K562 (cell line): Measurements from ENCODE around the gene CGREF1. TPM values are rescaled to one million over a fixed set of nuclear protein-coding genes. Genes with fewer than 3 reads are reported as not detected.

ENCODE experiments used
- ATAC-seq: fragments of 200-7000 bp; cut with Tn5 transposase; 3 replicates; pipeline ENCODE4 v1.9.1; 2020; ENCODE audit warnings: moderate library complexity
- BruUV-seq: library from RNA; stranded (reverse); fragments of 400-500 nt; replicated peaks from 2 replicates; lab custom pipeline; 2021; lab: Mats Ljungman, UMichigan
- CTCF ChIA-PET: fragments of 300-600 bp; formaldehyde crosslinking; extraction: SDS; loops from one replicate; lab custom pipeline; 2021; ENCODE audit warnings: low intra/inter-chr PET ratio; lab: Yijun Ruan, JAX
- POLR2A ChIA-PET: fragments of 300-600, 350-650 bp; sonication (Branson Sonifier 250); formaldehyde crosslinking; extraction: SDS; loops from one replicate; lab custom pipeline; 2021; ENCODE audit warnings: antibody characterized with exemption, inconsistent platforms; lab: Yijun Ruan, JAX
- DNase-seq, 4 experiments: peaks; one replicate each; pipeline versions ENCODE4 v3.0.0 to v3.0.0-alpha.2; 2011 to 2018; ENCODE audit warnings: low spot score in 3 of 4, mixed read lengths in 3 of 4; ENCODE audit errors: extremely low read depth in 1 of 4
- FAIRE-seq: peaks from 2 replicates; lab custom pipeline; 2011; peaks lifted over from hg19 to GRCh38; lab: Jason Lieb, UNC
- H2AFZ ChIP-seq: 2 replicates; pipeline ENCODE4 v1.6.0; 2011; ENCODE audit warnings: low read depth, low read length, control low read depth, inconsistent platforms
- H3K27ac ChIP-seq: fragments of 200-600 bp; 3 replicates; pipeline ENCODE4 v1.8.0; 2011; ENCODE audit warnings: low read depth, mild to moderate bottlenecking, control low read depth, inconsistent platforms, low read length, moderate library complexity, mixed read lengths; ENCODE audit errors: extremely low read depth
- H3K27me3 ChIP-seq, 2 experiments: fragments of 300-600 bp in 1 of 2; 2 replicates in 1 of 2; 3 replicates in 1 of 2; pipeline versions ENCODE4 v1.6.0 to v1.8.0; 2011; ENCODE audit warnings: inconsistent platforms in 2 of 2, low read length in 2 of 2, mild to moderate bottlenecking in 1 of 2, mixed read lengths in 1 of 2, moderate library complexity in 1 of 2; ENCODE audit not compliant: control insufficient read depth in 2 of 2, insufficient read depth in 2 of 2
- H3K36me3 ChIP-seq: fragments of 300-600 bp; 3 replicates; pipeline ENCODE4 v1.8.0; 2011; ENCODE audit warnings: mild to moderate bottlenecking, low read length, inconsistent platforms; ENCODE audit not compliant: control insufficient read depth, insufficient read depth
- H3K4me1 ChIP-seq, 2 experiments: fragments of 200-600 bp in 1 of 2; replicated peaks in 1 of 2; 2 replicates in 1 of 2; 3 replicates in 1 of 2; pipeline versions ENCODE4 v1.5.1 to v1.8.0; 2011; ENCODE audit warnings: inconsistent platforms in 2 of 2, low read length in 2 of 2, mild to moderate bottlenecking in 1 of 2, mixed read lengths in 1 of 2, moderate library complexity in 1 of 2; ENCODE audit not compliant: control insufficient read depth in 2 of 2, insufficient read depth in 2 of 2
- H3K4me2 ChIP-seq: 2 replicates; pipeline ENCODE4 v1.6.1; 2011; ENCODE audit warnings: low read length, control low read depth, inconsistent platforms, mixed read lengths; ENCODE audit not compliant: insufficient read depth
- H3K4me3 ChIP-seq: fragments of 200-600 bp; sonication (generic), shearing (Covaris generic); 2 replicates; pipeline ENCODE4 v1.5.1; 2016; ENCODE audit warnings: control low read depth, inconsistent platforms
- H3K79me2 ChIP-seq: fragments of 200-600 bp; 3 replicates; pipeline ENCODE4 v1.8.0; 2011; ENCODE audit warnings: low read length, inconsistent platforms; ENCODE audit not compliant: control insufficient read depth, insufficient read depth
- H3K9ac ChIP-seq, 2 experiments: 2 replicates each; pipeline versions ENCODE4 v1.6.0 to v1.6.1; 2011; ENCODE audit warnings: low read depth in 2 of 2, low read length in 2 of 2, control low read depth in 1 of 2, inconsistent platforms in 1 of 2, mild to moderate bottlenecking in 1 of 2, mixed read lengths in 1 of 2; ENCODE audit not compliant: insufficient read depth in 1 of 2
- H3K9me1 ChIP-seq: one replicate; pipeline ENCODE4 v1.6.0; 2011; ENCODE audit warnings: inconsistent platforms, mild to moderate bottlenecking, low read length, moderate library complexity; ENCODE audit not compliant: control insufficient read depth, insufficient read depth
- H3K9me3 ChIP-seq: replicated peaks from 2 replicates; pipeline ENCODE4 v1.5.1; 2011; ENCODE audit warnings: low read depth, low read length, inconsistent platforms; ENCODE audit not compliant: control insufficient read depth, insufficient read depth
- H4K20me1 ChIP-seq: replicated peaks from 2 replicates; pipeline ENCODE4 v1.6.1; 2011; ENCODE audit warnings: low read length, inconsistent platforms, mixed read lengths; ENCODE audit not compliant: control insufficient read depth, insufficient read depth
- ESRRB ChIP-seq: fragments of 250-450 bp; sonication (Bioruptor Pico); IDR thresholded peaks from 2 replicates; pipeline ENCODE4 v1.5.0; 2020; ENCODE audit warnings: mild to moderate bottlenecking, moderate library complexity, borderline replicate concordance
- FUS ChIP-seq: fragments of 200-400 bp; formaldehyde crosslinking; optimal IDR thresholded peaks from 2 replicates; pipeline ENCODE3; 2017; ENCODE audit warnings: low read depth, low read length
- HNRNPK ChIP-seq: fragments of 200-400 bp; formaldehyde crosslinking; IDR thresholded peaks from one replicate; pipeline ENCODE4 v1.6.1; 2018; ENCODE audit warnings: mild to moderate bottlenecking, low read depth, low read length; ENCODE audit not compliant: poor library complexity, severe bottlenecking
- IFI16 ChIP-seq: fragments of 250-450 bp; sonication (Bioruptor Pico); IDR thresholded peaks from 2 replicates; pipeline ENCODE4 v2.1.2; 2022; ENCODE audit warnings: mild to moderate bottlenecking, inconsistent platforms
- KLF6 ChIP-seq: fragments of 250-450 bp; sonication (Bioruptor Pico); IDR thresholded peaks from 2 replicates; pipeline ENCODE4 v1.4.0; 2020; ENCODE audit warnings: mild to moderate bottlenecking, moderate library complexity, borderline replicate concordance
- RBM25 ChIP-seq: fragments of 200-400 bp; formaldehyde crosslinking; IDR thresholded peaks from 2 replicates; pipeline ENCODE4 v1.6.1; 2018; ENCODE audit warnings: low read length, low read depth, moderate library complexity; ENCODE audit not compliant: severe bottlenecking
- ZNF133 ChIP-seq: fragments of 250-450 bp; sonication (Bioruptor Pico); IDR thresholded peaks from 2 replicates; pipeline ENCODE4 v1.4.0; 2020; ENCODE audit warnings: mild to moderate bottlenecking
- ZNF134 ChIP-seq: fragments of 250-450 bp; sonication (Bioruptor Pico); conservative IDR thresholded peaks from 2 replicates; pipeline ENCODE4 v1.4.0; 2020
- ZNF445 ChIP-seq: fragments of 250-450 bp; sonication (Bioruptor Pico); IDR thresholded peaks from 2 replicates; pipeline ENCODE4 v1.4.0; 2020; ENCODE audit warnings: low read depth, mild to moderate bottlenecking, moderate library complexity
- WGBS: fragments of 100-300 bp; shearing (Covaris generic); methylation state at CpG from one replicate; pipeline ENCODE4 v1.1.6; 2016; ENCODE audit warnings: low coverage, mixed read lengths; ENCODE audit not compliant: insufficient coverage; ENCODE audit errors: missing lambda C conversion rate; 5-methylcytosine and 5-hydroxymethylcytosine counted together
- in situ Hi-C: fragments of 300-500 bp; cut with MboI; formaldehyde crosslinking; loops from 4 replicates; pipeline ENCODE4 v1.15.0; 2018; ENCODE audit warnings: inconsistent platforms, mixed read lengths
- intact Hi-C: fragments of 100-400 bp; cut with micrococcal nuclease; formaldehyde crosslinking; loops from 2 replicates; pipeline ENCODE4 v1.14.2; 2022
- polyA plus RNA-seq, 8 experiments: library from polyadenylated mRNA; depleted of rRNA in 4 of 8; stranded (reverse) in 5 of 8; unstranded in 3 of 8; fragments of >200 nt; fragmentation: Nextera tagmentation in 2 of 8; fragmentation: Illumina TruSeq in 1 of 8; extraction: Ambion mirVana in 2 of 8; extraction: Trizol in 1 of 8; gene quantifications; 2 replicates each; pipeline versions ENCODE4 v1.2.1 to v1.2.3, GENCODE V29; 2011 to 2014; ENCODE audit warnings: inconsistent platforms in 1 of 8, missing spikeins in 1 of 8
- total RNA-seq, 7 experiments: library from RNA; depleted of rRNA in 6 of 7; stranded (reverse); fragments of >200 nt in 6 of 7; fragmentation: Illumina TruSeq in 2 of 7; extraction: Trizol in 2 of 7; gene quantifications; 2 replicates each; pipeline versions ENCODE4 v1.2.1 to v1.2.3, GENCODE V29; 2011 to 2021; ENCODE audit warnings: low replicate concordance in 1 of 7
- TF ChIP-seq, protein P1 (sequence below), 2 experiments: fragments of 450-650 bp in 1 of 2; sonication (generic) in 1 of 2; formaldehyde crosslinking in 1 of 2; IDR thresholded peaks in 1 of 2; conservative IDR thresholded peaks in 1 of 2; 2 replicates each; pipeline versions ENCODE4 v1.6.1 to v1.8.1; 2016 to 2023; ENCODE audit warnings: mild to moderate bottlenecking in 2 of 2, moderate library complexity in 2 of 2, inconsistent platforms in 1 of 2, missing genetic modification reagents in 1 of 2

Gene CGREF1
- total and polyA plus RNA-seq, 9 of the 15 experiments (the other 6 are each of a cell fraction or from before 2014, with no cell fraction given) = 0.07 to 0.50 (median 0.37) TPM

DNA sequence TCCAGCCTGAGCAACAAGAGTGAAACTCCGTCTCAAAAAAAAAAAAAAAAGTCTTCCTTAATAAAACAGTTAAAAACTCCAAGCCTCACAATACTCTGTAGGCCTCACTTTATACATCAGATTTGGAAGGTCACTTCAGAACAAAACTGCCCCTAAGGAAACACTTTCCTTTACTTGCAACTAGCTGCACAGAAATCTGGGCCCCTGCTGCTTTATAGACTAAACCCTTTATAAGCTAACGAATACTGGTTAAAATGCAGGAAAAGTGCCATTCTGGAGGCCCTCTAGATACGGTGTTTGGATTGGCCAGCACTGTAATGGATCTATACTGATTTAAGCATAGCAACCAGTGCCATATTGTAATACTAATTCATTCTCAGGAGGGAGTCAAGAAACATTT, 6.2 kb upstream of the CGREF1 start:
- ChIA-PET POLR2A (interaction anchor here (0.7 to 4.1 kb wide), 4 partner anchors 9 to 92 kb away, joined by 3 to 17 read pairs (median 8); partner anchors contain the start of genes CAD and PREB), CTCF (no interaction called here)
- Histone ChIP-seq H3K4me2 (no peak overlapping the region), H3K36me3 (peaks cover 8% of the 10 kb centered on the region; the same call in 1 of the 3 replicates), H2AFZ (no peak overlapping the region), H3K27me3 (peaks cover 7% of the 10 kb centered on the region in 2 experiments; a peak in 4 of 5 replicates), H3K4me1 (peaks cover 10 to 12% of the 10 kb centered on the region in 2 experiments; a peak in 4 of 5 replicates), H3K4me3 (no peak overlapping the region), H3K9me3 (no peaks in the 10 kb centered on the region), H3K27ac (no peak overlapping the region), H4K20me1 (no peaks in the 10 kb centered on the region; the same call in 1 of the 2 replicates), H3K9ac (no peak overlapping the region), H3K79me2 (no peaks in the 10 kb centered on the region), H3K9me1 (no peaks in the 10 kb centered on the region)
- intact Hi-C loops (no loop called here), in situ Hi-C loops (no loop called here)
- FAIRE-seq (no peak), DNase-seq (no peak), ATAC-seq (no peak)
- BruUV-seq = no TSS peak
- 19% methylated on average over 2 of the region's 3 CpGs for WGBS
- TF ChIP-seq FUS (no peak), ZNF133 (CRISPR knock-in tag) (no peak), RBM25 (no peak), ZNF134 (no peak), KLF6 (CRISPR knock-in tag) (no peak), IFI16 (CRISPR knock-in tag) (no peak), ZNF445 (CRISPR knock-in tag) (no peak), ESRRB (CRISPR knock-in tag) (no peak), HNRNPK (no peak)
- TF ChIP-seq, protein P1, sequence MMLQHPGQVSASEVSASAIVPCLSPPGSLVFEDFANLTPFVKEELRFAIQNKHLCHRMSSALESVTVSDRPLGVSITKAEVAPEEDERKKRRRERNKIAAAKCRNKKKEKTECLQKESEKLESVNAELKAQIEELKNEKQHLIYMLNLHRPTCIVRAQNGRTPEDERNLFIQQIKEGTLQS (IDR thresholded peaks at IDR 0.05) = no peak
- TF ChIP-seq, protein P1 (CRISPR knock-in tag; conservative IDR thresholded peaks at IDR 0.05) = no peak
